ENCODE data around the gene TAT. TPM values are rescaled to one million over a fixed set of nuclear protein-coding genes. Genes with fewer than 3 reads are reported as not detected.

TAT gene
- total RNA-seq, 6 donors from 2014 or later = 0.15 to 0.88 (median 0.54) TPM; not detected in 2

DNA sequence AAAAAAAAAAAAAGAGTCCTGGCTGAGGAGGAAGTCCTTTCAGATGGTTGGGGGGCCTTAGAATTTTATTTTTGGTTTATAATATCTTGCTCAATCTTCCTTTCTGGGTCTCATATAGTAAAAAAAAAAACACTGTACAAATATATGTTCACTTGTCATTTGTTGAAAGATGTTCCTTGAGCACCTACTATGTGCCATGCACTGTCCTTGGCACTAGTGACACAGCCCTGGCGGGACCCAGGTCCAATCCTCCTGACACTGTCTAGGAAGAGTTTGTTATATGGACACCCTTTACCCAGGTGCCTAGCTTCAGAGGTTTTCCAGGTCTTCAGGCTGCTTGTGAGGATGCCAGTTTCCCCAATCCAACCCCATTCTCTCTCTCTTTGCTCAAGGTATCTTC lies 48.6 kb downstream of the TAT start:
- ATAC-seq (ENCODE audit: low FRiP score in 2 of 2) (no peak), DNase-seq (no peak)
- H3K9me3 ChIP-seq = no peaks in the 10 kb centered on the region
- no peaks in the 10 kb centered on the region for H3K4me1 ChIP-seq
- H3K4me3 ChIP-seq = no peak overlapping the region
- no peak overlapping the region for H3K27ac ChIP-seq
- H3K27me3 ChIP-seq = no peaks in the 10 kb centered on the region
- 73 to 85% methylated on average over 1 of the region's 1 CpG for WGBS, 2 donors
- no peaks in the 10 kb centered on the region for H3K36me3 ChIP-seq
- no peak for TF ChIP-seq EP300 (IDR thresholded peaks at IDR 0.05)
- TF ChIP-seq, protein P1, sequence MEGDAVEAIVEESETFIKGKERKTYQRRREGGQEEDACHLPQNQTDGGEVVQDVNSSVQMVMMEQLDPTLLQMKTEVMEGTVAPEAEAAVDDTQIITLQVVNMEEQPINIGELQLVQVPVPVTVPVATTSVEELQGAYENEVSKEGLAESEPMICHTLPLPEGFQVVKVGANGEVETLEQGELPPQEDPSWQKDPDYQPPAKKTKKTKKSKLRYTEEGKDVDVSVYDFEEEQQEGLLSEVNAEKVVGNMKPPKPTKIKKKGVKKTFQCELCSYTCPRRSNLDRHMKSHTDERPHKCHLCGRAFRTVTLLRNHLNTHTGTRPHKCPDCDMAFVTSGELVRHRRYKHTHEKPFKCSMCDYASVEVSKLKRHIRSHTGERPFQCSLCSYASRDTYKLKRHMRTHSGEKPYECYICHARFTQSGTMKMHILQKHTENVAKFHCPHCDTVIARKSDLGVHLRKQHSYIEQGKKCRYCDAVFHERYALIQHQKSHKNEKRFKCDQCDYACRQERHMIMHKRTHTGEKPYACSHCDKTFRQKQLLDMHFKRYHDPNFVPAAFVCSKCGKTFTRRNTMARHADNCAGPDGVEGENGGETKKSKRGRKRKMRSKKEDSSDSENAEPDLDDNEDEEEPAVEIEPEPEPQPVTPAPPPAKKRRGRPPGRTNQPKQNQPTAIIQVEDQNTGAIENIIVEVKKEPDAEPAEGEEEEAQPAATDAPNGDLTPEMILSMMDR (IDR thresholded peaks at IDR 0.05) = no peak

DNA sequence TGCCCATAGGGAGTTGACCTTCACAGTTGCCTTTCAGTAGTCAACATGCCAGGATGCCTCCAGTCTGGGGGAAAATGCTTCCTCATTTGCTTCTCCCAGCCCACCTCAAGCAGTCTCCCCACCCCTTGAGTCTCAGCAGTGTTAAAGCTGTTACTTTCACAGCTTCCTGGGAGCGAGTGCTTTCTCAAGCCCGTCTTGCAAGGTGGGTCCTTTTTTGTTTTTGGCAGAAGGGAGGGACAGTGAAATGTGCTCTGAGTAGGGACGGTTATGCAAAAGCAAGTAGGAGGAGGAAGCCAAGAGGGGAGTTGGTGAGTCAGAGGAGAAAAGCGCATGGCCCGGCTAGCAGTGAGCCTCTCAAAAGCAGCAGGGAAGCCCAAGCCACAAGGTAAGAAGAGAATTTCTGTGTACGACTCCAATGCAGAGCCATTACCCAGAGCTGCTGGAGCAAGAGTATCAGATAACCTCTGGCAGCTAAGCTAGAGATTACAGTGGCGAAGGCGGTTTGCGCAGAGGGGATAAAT lies 50.7 kb downstream of the TAT start, which contains the start of gene CHST4:
Gene CHST4, plus strand, starts transcription at position 316 of the 521 bp plus-strand sequence. CDS start 10,252 bp downstream, outside the sequence.
- 37 to 39% methylated on average over 9 of the region's 9 CpGs for WGBS, 2 donors
- no peaks in the 10 kb centered on the region for H3K9me3 ChIP-seq
- no peaks in the 10 kb centered on the region for H3K27me3 ChIP-seq
- DNase-seq (no peak), ATAC-seq (ENCODE audit: low FRiP score in 2 of 2) (peak; percentile 66 to 69)
- no peak within 1 kb of the TSS for H3K4me3 ChIP-seq
- H3K4me1 ChIP-seq = no peaks in the 10 kb centered on the region
- no peak within 1 kb of the TSS for H3K27ac ChIP-seq
- no peak for TF ChIP-seq POLR2A (IDR thresholded peaks at IDR 0.05)
- TF ChIP-seq, protein P1 (IDR thresholded peaks at IDR 0.05) = no peak
- no peak for TF ChIP-seq EP300 (IDR thresholded peaks at IDR 0.05)
- no peak for TF ChIP-seq POLR2AphosphoS5 (IDR thresholded peaks at IDR 0.05)
- H3K36me3 ChIP-seq = no peaks in the 10 kb centered on the region

DNA sequence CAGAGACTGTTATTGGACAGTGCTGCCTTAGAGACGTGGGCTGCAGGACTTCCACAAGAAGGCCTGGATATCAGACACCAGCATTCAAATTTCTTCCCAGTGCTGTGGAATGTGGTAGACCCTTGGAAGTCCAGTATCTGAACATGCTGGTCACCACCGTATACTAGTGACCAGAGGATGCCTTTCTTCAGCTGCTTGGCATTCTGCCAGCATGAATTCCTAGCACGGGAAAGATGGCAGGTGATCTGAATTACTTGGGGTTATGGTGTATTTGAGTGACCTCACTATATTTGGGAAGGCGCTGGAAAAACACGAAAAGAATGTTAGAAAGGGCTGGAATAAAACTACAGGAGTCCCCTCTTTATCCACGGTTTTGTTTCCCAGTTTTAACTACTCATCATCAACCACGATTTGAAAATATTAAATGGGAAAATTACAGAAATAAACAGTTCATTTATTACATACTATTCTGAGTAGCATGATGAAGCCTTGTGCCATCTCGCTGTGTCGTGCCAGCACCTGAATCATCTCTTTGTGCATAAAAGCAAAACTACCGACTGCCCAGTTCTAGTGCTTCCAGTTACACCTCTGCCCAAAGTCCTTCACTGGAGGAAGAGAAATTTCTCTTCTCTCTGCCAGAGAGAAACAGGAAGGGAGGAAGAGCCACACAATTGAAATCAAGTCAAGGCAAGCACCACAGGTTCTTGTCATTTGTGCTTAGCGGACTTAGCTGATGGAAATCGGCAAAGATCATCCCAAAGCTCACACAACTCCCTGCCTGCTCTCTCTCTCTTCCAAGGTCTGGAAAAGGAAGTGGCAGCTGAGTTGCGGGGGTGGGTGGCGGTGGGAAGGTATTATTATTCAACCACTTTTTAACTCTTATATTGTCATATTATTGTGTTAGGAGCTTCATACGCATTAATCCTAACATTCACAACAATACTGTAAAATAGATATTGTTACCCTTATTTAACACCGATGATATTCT lies 52.0 kb downstream of the TAT start:
- H3K27me3 ChIP-seq = no peaks in the 10 kb centered on the region
- H3K36me3 ChIP-seq = no peaks in the 10 kb centered on the region
- TF ChIP-seq, protein P1 (IDR thresholded peaks at IDR 0.05) = no peak
- no peak for TF ChIP-seq EP300 (IDR thresholded peaks at IDR 0.05)
- TF ChIP-seq POLR2A (IDR thresholded peaks at IDR 0.05) = no peak
- no peak for TF ChIP-seq POLR2AphosphoS5 (IDR thresholded peaks at IDR 0.05)
- H3K4me3 ChIP-seq = no peak overlapping the region
- H3K4me1 ChIP-seq = no peaks in the 10 kb centered on the region
- ATAC-seq (ENCODE audit: low FRiP score in 2 of 2) = no peak
- H3K9me3 ChIP-seq = no peaks in the 10 kb centered on the region
- WGBS, 2 donors = 66 to 72% methylated on average over 16 of the region's 16 CpGs
- no peak for DNase-seq
- H3K27ac ChIP-seq = no peak overlapping the region

DNA sequence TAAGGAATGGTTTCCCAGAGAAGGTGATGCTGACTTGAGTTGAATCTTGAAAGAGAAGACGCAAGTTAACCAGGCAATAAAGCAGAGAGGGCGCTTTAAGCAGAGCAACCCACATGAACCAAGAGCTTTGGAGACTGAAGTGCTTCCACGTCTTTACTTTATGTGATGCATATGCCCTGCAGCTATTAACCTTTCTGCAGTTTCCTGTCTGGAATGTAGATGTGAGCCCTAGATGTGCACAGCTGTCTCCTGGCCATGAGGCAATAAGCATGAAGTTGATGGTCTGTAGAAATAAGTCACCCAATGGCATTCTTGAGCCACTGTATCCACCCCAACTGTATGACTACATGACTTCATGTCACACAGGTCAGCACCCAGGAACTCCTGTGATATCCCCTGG lies 56.3 kb downstream of the TAT start:
- Histone ChIP-seq H3K27ac (no peak overlapping the region), H3K9me3 (no peaks in the 10 kb centered on the region), H3K27me3 (no peaks in the 10 kb centered on the region), H3K4me1 (no peaks in the 10 kb centered on the region), H3K36me3 (no peaks in the 10 kb centered on the region), H3K4me3 (no peak overlapping the region)
- no peak for DNase-seq
- TF ChIP-seq POLR2A (IDR thresholded peaks at IDR 0.05) = no peak
- TF ChIP-seq, protein P1 (IDR thresholded peaks at IDR 0.05) = no peak
- TF ChIP-seq EP300 (IDR thresholded peaks at IDR 0.05) = no peak
- no peak for TF ChIP-seq POLR2AphosphoS5 (IDR thresholded peaks at IDR 0.05)
- WGBS, 2 donors = 83 to 88% methylated on average over 3 of the region's 3 CpGs
- ATAC-seq (ENCODE audit: low FRiP score in 2 of 2) = no peak

Small RNAs within 50 kb of the gene (small RNA-seq; reads per million reads assigned to genes)
- gene RNU6-1061P = 0 reads per million in 4 donors

Other genes with a start within 250 kb of the TAT start
- gene CALB2, start 218.4 kb downstream of the TAT start, total RNA-seq = 1 to 10 TPM in 4 of 6 donors, not detected in 2; 1.0 to 3.3 (median 2.3) TPM
- gene TLE7, start 135.0 kb downstream of the TAT start, total RNA-seq = not detected
- 10 to 100 TPM in 3 of 6 donors, 1 to 10 TPM in 3; 7.1 to 28.3 (median 12.5) TPM for gene ZNF23, start 114.8 kb downstream of the TAT start, total RNA-seq
- 10 to 100 TPM in 5 of 6 donors, 1 to 10 TPM in 1; 9.4 to 44.0 (median 18.6) TPM for gene ZNF19, start 87.8 kb downstream of the TAT start, total RNA-seq
- gene CHST4, start 50.7 kb downstream of the TAT start, total RNA-seq = 1 to 10 TPM in 1 of 6 donors, under 1 TPM in 2, not detected in 3; 0.34 to 2.2 (median 0.98) TPM
- 10 to 100 TPM in 4 of 6 donors, 1 to 10 TPM in 2; 5.5 to 24.1 (median 13.6) TPM for gene MARVELD3, start 49.1 kb upstream of the TAT start, total RNA-seq
- gene PHLPP2, start 147.6 kb upstream of the TAT start, total RNA-seq = 10 to 100 TPM in 2 of 6 donors, 1 to 10 TPM in 4; 4.2 to 12.6 (median 8.4) TPM
- 100 to 1,000 TPM in 2 of 6 donors, 10 to 100 TPM in 4; 63.7 to 145 (median 88.6) TPM for gene AP1G1, start 231.7 kb upstream of the TAT start, total RNA-seq